K562 (cell line): ENCODE measurements around the gene TUBB2A. TPM values are rescaled to one million over a fixed set of nuclear protein-coding genes. Genes with fewer than 3 reads are reported as not detected.

Experiments used
- MCM5 ChIP-seq: fragments of 450-650 bp; IDR thresholded peaks from 2 replicates; pipeline ENCODE4 v1.6.1; 2016; ENCODE audit warnings: low read depth
- NCOA2 ChIP-seq, 2 experiments: fragments of 450-650 bp; IDR thresholded peaks; 2 replicates each; pipeline ENCODE4 v1.6.1; 2018; ENCODE audit warnings: mild to moderate bottlenecking in 2 of 2, moderate library complexity in 1 of 2; ENCODE audit not compliant: partially characterized antibody in 2 of 2
- RUNX1 ChIP-seq: sonication (generic); IDR thresholded peaks from 2 replicates; pipeline ENCODE4 v1.6.1; 2016; ENCODE audit warnings: antibody characterized with exemption, low read depth
- SMARCE1 ChIP-seq: fragments of 450-650 bp; IDR thresholded peaks from 2 replicates; pipeline ENCODE4 v1.7.1; 2016; ENCODE audit warnings: mild to moderate bottlenecking
- TGIF2 ChIP-seq: sonication (generic); formaldehyde crosslinking; IDR thresholded peaks from 2 replicates; pipeline ENCODE4 v1.8.1; 2022; ENCODE audit warnings: mild to moderate bottlenecking, missing genetic modification reagents, moderate library complexity
- ZNF76 ChIP-seq: fragments of 250-450 bp; sonication (Bioruptor Pico); IDR thresholded peaks from 2 replicates; pipeline ENCODE4 v1.4.0; 2020; ENCODE audit warnings: mild to moderate bottlenecking, moderate library complexity, borderline replicate concordance
- polyA plus RNA-seq, 8 experiments: library from polyadenylated mRNA; depleted of rRNA in 4 of 8; stranded (reverse) in 5 of 8; unstranded in 3 of 8; fragments of >200 nt; fragmentation: Nextera tagmentation in 2 of 8; fragmentation: Illumina TruSeq in 1 of 8; extraction: Ambion mirVana in 2 of 8; extraction: Trizol in 1 of 8; gene quantifications; 2 replicates each; pipeline versions ENCODE4 v1.2.1 to v1.2.3, GENCODE V29; 2011 to 2014; ENCODE audit warnings: inconsistent platforms in 1 of 8, missing spikeins in 1 of 8
- total RNA-seq, 7 experiments: library from RNA; depleted of rRNA in 6 of 7; stranded (reverse); fragments of >200 nt in 6 of 7; fragmentation: Illumina TruSeq in 2 of 7; extraction: Trizol in 2 of 7; gene quantifications; 2 replicates each; pipeline versions ENCODE4 v1.2.1 to v1.2.3, GENCODE V29; 2011 to 2021; ENCODE audit warnings: low replicate concordance in 1 of 7
- TF ChIP-seq, protein P1 (sequence below): sonication (generic); formaldehyde crosslinking; IDR thresholded peaks from 2 replicates; pipeline ENCODE4 v1.8.0; 2022; ENCODE audit warnings: mild to moderate bottlenecking, low read depth, missing genetic modification reagents
- TF ChIP-seq, protein P2 (sequence below): fragments of 200-400 bp; formaldehyde crosslinking; IDR thresholded peaks from 2 replicates; pipeline ENCODE4 v1.6.1; 2017; ENCODE audit warnings: mild to moderate bottlenecking, low read depth, low read length, moderate library complexity
- TF ChIP-seq, protein P3 (sequence below): IDR thresholded peaks from 2 replicates; pipeline ENCODE4 v1.6.1; 2012; ENCODE audit warnings: low read depth, low read length, improper control_type of control experiment, borderline replicate concordance
- TF ChIP-seq, protein P4 (sequence below): fragments of 250-450 bp; sonication (Bioruptor Pico); IDR thresholded peaks from 2 replicates; pipeline ENCODE4 v1.9.0; 2021; ENCODE audit warnings: mild to moderate bottlenecking

Gene TUBB2A
- total and polyA plus RNA-seq, 9 of the 15 experiments (the other 6 are each of a cell fraction or from before 2014, with no cell fraction given): 3.6 to 92.1 (median 45.6) TPM

DNA sequence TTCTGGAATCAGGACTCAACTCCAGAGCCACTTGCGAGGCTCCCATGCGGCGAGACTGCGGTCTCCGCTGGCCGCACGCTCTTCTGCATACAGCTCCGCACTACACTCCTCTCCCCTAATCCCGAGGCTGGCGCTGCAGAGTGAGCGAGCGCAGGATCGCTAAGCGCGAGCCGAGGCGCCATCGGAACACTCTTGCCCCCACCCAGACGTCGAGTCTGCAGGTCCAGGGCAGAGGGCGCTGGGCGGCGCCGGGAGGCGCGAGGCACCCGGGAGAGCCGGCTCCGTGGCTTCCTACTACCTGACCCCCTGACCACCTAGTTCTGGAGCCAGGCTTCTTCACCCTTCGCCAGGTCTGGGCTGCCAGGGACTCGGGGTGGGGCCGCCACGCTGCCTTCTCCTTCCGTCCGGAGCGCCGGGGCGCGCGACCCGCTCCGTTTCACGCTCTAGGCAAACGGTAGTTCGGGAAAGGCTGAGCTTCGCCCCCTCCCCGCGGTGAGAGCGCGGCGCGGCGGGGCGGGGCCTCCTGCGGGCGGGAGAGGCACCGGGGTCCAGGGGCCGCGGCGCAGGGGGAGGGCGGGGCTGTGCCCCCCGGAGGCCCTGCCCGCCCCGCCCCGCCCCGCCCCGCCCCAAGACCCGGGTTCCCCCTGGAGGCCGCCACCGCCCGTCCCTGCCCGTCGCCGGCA, 5.4 kb upstream of the TUBB2A start (continued):
- TF ChIP-seq, protein P1, sequence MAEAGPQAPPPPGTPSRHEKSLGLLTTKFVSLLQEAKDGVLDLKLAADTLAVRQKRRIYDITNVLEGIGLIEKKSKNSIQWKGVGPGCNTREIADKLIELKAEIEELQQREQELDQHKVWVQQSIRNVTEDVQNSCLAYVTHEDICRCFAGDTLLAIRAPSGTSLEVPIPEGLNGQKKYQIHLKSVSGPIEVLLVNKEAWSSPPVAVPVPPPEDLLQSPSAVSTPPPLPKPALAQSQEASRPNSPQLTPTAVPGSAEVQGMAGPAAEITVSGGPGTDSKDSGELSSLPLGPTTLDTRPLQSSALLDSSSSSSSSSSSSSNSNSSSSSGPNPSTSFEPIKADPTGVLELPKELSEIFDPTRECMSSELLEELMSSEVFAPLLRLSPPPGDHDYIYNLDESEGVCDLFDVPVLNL: no peak
- TF ChIP-seq RUNX1 (no peak), MCM5 (no peak), SMARCE1 (no peak), ZNF76 (CRISPR knock-in tag) (peak; percentile 94), TGIF2 (CRISPR knock-in tag) (no peak), NCOA2 (IDR thresholded peaks at IDR 0.05; ENCODE audit: partially characterized antibody in 2 of 2) (no peak)
- TF ChIP-seq, protein P2, sequence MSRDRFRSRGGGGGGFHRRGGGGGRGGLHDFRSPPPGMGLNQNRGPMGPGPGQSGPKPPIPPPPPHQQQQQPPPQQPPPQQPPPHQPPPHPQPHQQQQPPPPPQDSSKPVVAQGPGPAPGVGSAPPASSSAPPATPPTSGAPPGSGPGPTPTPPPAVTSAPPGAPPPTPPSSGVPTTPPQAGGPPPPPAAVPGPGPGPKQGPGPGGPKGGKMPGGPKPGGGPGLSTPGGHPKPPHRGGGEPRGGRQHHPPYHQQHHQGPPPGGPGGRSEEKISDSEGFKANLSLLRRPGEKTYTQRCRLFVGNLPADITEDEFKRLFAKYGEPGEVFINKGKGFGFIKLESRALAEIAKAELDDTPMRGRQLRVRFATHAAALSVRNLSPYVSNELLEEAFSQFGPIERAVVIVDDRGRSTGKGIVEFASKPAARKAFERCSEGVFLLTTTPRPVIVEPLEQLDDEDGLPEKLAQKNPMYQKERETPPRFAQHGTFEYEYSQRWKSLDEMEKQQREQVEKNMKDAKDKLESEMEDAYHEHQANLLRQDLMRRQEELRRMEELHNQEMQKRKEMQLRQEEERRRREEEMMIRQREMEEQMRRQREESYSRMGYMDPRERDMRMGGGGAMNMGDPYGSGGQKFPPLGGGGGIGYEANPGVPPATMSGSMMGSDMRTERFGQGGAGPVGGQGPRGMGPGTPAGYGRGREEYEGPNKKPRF: no peak
- TF ChIP-seq, protein P3, sequence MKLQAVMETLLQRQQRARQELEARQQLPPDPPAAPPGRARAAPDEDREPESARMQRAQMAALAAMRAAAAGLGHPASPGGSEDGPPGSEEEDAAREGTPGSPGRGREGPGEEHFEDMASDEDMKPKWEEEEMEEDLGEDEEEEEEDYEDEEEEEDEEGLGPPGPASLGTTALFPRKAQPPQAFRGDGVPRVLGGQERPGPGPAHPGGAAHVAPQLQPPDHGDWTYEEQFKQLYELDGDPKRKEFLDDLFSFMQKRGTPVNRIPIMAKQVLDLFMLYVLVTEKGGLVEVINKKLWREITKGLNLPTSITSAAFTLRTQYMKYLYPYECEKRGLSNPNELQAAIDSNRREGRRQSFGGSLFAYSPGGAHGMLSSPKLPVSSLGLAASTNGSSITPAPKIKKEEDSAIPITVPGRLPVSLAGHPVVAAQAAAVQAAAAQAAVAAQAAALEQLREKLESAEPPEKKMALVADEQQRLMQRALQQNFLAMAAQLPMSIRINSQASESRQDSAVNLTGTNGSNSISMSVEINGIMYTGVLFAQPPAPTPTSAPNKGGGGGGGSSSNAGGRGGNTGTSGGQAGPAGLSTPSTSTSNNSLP: no peak
- TF ChIP-seq, protein P4, sequence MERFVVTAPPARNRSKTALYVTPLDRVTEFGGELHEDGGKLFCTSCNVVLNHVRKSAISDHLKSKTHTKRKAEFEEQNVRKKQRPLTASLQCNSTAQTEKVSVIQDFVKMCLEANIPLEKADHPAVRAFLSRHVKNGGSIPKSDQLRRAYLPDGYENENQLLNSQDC: no peak
